WTC11 (cell line): ENCODE measurements around the gene LMOD2. TPM values are rescaled to one million over a fixed set of nuclear protein-coding genes. Genes with fewer than 3 reads are reported as not detected.

ENCODE experiments used
- ATAC-seq: fragments of 200-7000 bp; cut with Tn5 transposase; 2 replicates; pipeline ENCODE4 v1.10.0; 2021; ENCODE audit warnings: mild to moderate bottlenecking, moderate library complexity
- CTCF ChIA-PET: fragments of 300-600 bp; sonication (Branson Sonifier 250); formaldehyde crosslinking; loops from one replicate; lab custom pipeline; 2021; ENCODE audit warnings: antibody characterized with exemption; lab: Charles Lee
- POLR2A ChIA-PET: fragments of 350-600 bp; sonication (Branson Sonifier 250); formaldehyde crosslinking; loops from one replicate; lab custom pipeline; 2021; ENCODE audit warnings: antibody characterized with exemption; lab: Charles Lee
- DNase-seq: peaks from one replicate; pipeline ENCODE4 v3.0.0; 2021; ENCODE audit warnings: low spot score
- H3K27ac Mint-ChIP-seq: 2 replicates; pipeline ENCODE4 v1.8.0; 2021; ENCODE audit warnings: mixed read lengths
- H3K27me3 Mint-ChIP-seq: 2 replicates; pipeline ENCODE4 v1.8.0; 2021; ENCODE audit warnings: low read depth, mild to moderate bottlenecking, moderate library complexity, mixed read lengths
- H3K36me3 Mint-ChIP-seq: 2 replicates; pipeline ENCODE4 v1.8.0; 2021; ENCODE audit warnings: mixed read lengths
- H3K4me1 Mint-ChIP-seq: 2 replicates; pipeline ENCODE4 v1.8.0; 2022; ENCODE audit warnings: mixed read lengths
- H3K4me3 Mint-ChIP-seq: 2 replicates; pipeline ENCODE4 v1.8.0; 2021; ENCODE audit warnings: mild to moderate bottlenecking, moderate library complexity, mixed read lengths
- H3K9me3 Mint-ChIP-seq: 2 replicates; pipeline ENCODE4 v1.8.0; 2021; ENCODE audit warnings: mixed read lengths
- ATF1 ChIP-seq: sonication (generic); formaldehyde crosslinking; IDR thresholded peaks from 2 replicates; pipeline ENCODE4 v1.8.1; 2023; ENCODE audit warnings: mild to moderate bottlenecking, moderate library complexity, missing genetic modification reagents
- ESRRA ChIP-seq: sonication (generic); formaldehyde crosslinking; IDR thresholded peaks from 2 replicates; pipeline ENCODE4 v1.8.1; 2022; ENCODE audit warnings: mild to moderate bottlenecking, missing genetic modification reagents, borderline replicate concordance
- JAZF1 ChIP-seq: fragments of 250-450 bp; sonication (Bioruptor Pico); IDR thresholded peaks from 2 replicates; pipeline ENCODE4 v1.9.0; 2021; ENCODE audit warnings: moderate library complexity, mild to moderate bottlenecking, inconsistent platforms
- SOX15 ChIP-seq: fragments of 250-450 bp; sonication (Bioruptor Pico); IDR thresholded peaks from 2 replicates; pipeline ENCODE4 v1.9.0; 2021; ENCODE audit warnings: mild to moderate bottlenecking
- TEAD1 ChIP-seq: sonication (generic); formaldehyde crosslinking; IDR thresholded peaks from 2 replicates; pipeline ENCODE4 v1.8.0; 2022; ENCODE audit warnings: mild to moderate bottlenecking, missing genetic modification reagents
- ZNF121 ChIP-seq: sonication (generic); formaldehyde crosslinking; IDR thresholded peaks from 2 replicates; pipeline ENCODE4 v1.8.0; 2023; ENCODE audit warnings: missing genetic modification reagents
- total RNA-seq: library from RNA; stranded (reverse); gene quantifications from 3 replicates; pipeline ENCODE4 v1.2.3, GENCODE V29; 2021
- TF ChIP-seq, protein P1 (sequence below): fragments of 250-450 bp; sonication (Bioruptor Pico); IDR thresholded peaks from 2 replicates; pipeline ENCODE4 v1.9.0; 2021; ENCODE audit warnings: mild to moderate bottlenecking
- TF ChIP-seq, protein P2 (sequence below): sonication (generic); formaldehyde crosslinking; conservative IDR thresholded peaks from 2 replicates; pipeline ENCODE4 v1.8.1; 2022; ENCODE audit warnings: mild to moderate bottlenecking, missing genetic modification reagents
- TF ChIP-seq, protein P3 (sequence below): sonication (generic); formaldehyde crosslinking; IDR thresholded peaks from 2 replicates; pipeline ENCODE4 v1.8.1; 2023; ENCODE audit warnings: mild to moderate bottlenecking, moderate library complexity, missing genetic modification reagents
- TF ChIP-seq, protein P4 (sequence below): sonication (generic); formaldehyde crosslinking; IDR thresholded peaks from 2 replicates; pipeline ENCODE4 v1.8.1; 2022; ENCODE audit warnings: low read depth, mild to moderate bottlenecking, moderate library complexity, missing genetic modification reagents, borderline replicate concordance
- TF ChIP-seq, protein P5 (sequence below): sonication (generic); formaldehyde crosslinking; IDR thresholded peaks from 2 replicates; pipeline ENCODE4 v1.8.0; 2022; ENCODE audit warnings: mild to moderate bottlenecking, missing genetic modification reagents
- TF ChIP-seq, protein P6 (sequence below): fragments of 250-450 bp; sonication (Bioruptor Pico); conservative IDR thresholded peaks from 2 replicates; pipeline ENCODE4 v1.9.0; 2021; ENCODE audit warnings: mild to moderate bottlenecking
- TF ChIP-seq, protein P7 (sequence below): sonication (generic); formaldehyde crosslinking; IDR thresholded peaks from 2 replicates; pipeline ENCODE4 v1.8.0; 2023; ENCODE audit warnings: mild to moderate bottlenecking, missing genetic modification reagents
- TF ChIP-seq, protein P8 (sequence below): sonication (generic); formaldehyde crosslinking; IDR thresholded peaks from 2 replicates; pipeline ENCODE4 v1.8.0; 2023; ENCODE audit warnings: missing genetic modification reagents, mild to moderate bottlenecking, borderline replicate concordance
- TF ChIP-seq, protein P9 (sequence below): sonication (generic); formaldehyde crosslinking; IDR thresholded peaks from 2 replicates; pipeline ENCODE4 v1.8.1; 2022; ENCODE audit warnings: missing genetic modification reagents, borderline replicate concordance

Gene LMOD2
- total RNA-seq, 1 experiment from 2014 or later, result not detected

DNA sequence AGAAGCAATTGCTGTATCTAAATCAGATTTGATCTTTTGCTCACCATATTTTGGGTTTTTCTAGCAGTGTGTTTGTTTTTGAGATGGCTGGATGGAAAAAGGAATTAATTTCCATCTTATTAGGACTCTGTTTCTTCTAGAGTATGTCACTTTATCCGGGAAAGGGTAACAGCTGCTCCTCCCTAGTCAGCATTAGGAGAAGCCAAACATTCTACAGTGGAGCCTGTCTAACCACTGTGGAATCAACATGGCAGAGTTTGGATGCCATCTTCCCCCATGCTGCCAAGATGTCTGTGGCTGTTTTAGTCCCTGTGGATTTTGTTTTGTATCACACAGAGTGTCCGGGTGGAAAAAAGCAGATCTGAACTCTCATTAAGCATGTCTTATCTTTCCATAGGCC lies 16.0 kb upstream of the LMOD2 start:
- Mint-ChIP-seq H3K36me3 (no peaks in the 10 kb centered on the region), H3K9me3 (peaks cover 6% of the 10 kb centered on the region), H3K4me1 (peaks cover 31% of the 10 kb centered on the region), H3K4me3 (no peak overlapping the region), H3K27ac (no peak overlapping the region), H3K27me3 (no peaks in the 10 kb centered on the region)
- no peak for DNase-seq
- no peak for TF ChIP-seq ESRRA
- no peak for TF ChIP-seq SOX15 (CRISPR knock-in tag)
- TF ChIP-seq, protein P1, sequence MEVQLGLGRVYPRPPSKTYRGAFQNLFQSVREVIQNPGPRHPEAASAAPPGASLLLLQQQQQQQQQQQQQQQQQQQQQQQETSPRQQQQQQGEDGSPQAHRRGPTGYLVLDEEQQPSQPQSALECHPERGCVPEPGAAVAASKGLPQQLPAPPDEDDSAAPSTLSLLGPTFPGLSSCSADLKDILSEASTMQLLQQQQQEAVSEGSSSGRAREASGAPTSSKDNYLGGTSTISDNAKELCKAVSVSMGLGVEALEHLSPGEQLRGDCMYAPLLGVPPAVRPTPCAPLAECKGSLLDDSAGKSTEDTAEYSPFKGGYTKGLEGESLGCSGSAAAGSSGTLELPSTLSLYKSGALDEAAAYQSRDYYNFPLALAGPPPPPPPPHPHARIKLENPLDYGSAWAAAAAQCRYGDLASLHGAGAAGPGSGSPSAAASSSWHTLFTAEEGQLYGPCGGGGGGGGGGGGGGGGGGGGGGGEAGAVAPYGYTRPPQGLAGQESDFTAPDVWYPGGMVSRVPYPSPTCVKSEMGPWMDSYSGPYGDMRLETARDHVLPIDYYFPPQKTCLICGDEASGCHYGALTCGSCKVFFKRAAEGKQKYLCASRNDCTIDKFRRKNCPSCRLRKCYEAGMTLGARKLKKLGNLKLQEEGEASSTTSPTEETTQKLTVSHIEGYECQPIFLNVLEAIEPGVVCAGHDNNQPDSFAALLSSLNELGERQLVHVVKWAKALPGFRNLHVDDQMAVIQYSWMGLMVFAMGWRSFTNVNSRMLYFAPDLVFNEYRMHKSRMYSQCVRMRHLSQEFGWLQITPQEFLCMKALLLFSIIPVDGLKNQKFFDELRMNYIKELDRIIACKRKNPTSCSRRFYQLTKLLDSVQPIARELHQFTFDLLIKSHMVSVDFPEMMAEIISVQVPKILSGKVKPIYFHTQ, result no peak
- TF ChIP-seq, protein P2, sequence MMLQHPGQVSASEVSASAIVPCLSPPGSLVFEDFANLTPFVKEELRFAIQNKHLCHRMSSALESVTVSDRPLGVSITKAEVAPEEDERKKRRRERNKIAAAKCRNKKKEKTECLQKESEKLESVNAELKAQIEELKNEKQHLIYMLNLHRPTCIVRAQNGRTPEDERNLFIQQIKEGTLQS (CRISPR knock-in tag), result no peak
- TF ChIP-seq, protein P3, sequence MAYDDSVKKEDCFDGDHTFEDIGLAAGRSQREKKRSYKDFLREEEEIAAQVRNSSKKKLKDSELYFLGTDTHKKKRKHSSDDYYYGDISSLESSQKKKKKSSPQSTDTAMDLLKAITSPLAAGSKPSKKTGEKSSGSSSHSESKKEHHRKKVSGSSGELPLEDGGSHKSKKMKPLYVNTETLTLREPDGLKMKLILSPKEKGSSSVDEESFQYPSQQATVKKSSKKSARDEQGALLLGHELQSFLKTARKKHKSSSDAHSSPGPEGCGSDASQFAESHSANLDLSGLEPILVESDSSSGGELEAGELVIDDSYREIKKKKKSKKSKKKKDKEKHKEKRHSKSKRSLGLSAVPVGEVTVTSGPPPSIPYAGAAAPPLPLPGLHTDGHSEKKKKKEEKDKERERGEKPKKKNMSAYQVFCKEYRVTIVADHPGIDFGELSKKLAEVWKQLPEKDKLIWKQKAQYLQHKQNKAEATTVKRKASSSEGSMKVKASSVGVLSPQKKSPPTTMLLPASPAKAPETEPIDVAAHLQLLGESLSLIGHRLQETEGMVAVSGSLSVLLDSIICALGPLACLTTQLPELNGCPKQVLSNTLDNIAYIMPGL (CRISPR knock-in tag), result no peak
- no peak for TF ChIP-seq TEAD1
- TF ChIP-seq, protein P4, sequence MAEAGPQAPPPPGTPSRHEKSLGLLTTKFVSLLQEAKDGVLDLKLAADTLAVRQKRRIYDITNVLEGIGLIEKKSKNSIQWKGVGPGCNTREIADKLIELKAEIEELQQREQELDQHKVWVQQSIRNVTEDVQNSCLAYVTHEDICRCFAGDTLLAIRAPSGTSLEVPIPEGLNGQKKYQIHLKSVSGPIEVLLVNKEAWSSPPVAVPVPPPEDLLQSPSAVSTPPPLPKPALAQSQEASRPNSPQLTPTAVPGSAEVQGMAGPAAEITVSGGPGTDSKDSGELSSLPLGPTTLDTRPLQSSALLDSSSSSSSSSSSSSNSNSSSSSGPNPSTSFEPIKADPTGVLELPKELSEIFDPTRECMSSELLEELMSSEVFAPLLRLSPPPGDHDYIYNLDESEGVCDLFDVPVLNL (CRISPR knock-in tag), result no peak
- TF ChIP-seq, protein P5, sequence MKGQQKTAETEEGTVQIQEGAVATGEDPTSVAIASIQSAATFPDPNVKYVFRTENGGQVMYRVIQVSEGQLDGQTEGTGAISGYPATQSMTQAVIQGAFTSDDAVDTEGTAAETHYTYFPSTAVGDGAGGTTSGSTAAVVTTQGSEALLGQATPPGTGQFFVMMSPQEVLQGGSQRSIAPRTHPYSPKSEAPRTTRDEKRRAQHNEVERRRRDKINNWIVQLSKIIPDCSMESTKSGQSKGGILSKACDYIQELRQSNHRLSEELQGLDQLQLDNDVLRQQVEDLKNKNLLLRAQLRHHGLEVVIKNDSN, result no peak
- TF ChIP-seq, protein P6, sequence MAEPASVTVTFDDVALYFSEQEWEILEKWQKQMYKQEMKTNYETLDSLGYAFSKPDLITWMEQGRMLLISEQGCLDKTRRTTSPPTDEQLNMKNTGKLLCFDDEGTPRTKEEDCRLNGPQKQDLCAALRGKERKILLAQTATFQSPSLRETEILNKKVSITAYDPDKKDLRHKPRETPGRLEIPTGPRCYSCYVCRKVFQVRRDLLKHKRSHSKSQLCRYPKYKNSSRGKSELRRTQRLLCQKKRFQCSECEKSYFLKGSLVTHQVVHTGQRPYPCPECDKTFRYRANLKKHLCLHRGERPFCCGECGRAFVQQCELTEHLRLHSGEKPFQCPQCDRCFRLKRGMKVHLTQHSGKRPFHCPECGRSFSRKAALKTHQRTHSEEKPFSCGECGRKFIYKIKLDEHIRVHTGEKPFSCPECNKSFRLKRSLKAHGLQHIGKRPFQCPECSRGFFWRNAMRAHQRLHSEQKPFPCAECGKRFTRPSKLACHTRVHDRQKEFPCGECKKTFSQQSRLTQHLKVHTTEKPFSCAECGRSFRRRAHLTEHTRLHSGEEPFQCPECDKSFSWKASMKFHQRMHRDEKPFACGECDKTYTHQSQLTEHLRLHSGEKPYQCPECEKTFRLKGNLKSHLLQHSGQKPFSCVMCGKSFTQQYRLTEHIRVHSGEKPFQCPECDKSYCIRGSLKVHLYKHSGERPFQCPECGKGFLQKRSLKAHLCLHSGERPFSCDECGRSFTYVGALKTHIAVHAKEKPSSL (CRISPR knock-in tag), result no peak
- POLR2A ChIA-PET, result no interaction called here
- no peak for ATAC-seq
- CTCF ChIA-PET, result no interaction called here

DNA sequence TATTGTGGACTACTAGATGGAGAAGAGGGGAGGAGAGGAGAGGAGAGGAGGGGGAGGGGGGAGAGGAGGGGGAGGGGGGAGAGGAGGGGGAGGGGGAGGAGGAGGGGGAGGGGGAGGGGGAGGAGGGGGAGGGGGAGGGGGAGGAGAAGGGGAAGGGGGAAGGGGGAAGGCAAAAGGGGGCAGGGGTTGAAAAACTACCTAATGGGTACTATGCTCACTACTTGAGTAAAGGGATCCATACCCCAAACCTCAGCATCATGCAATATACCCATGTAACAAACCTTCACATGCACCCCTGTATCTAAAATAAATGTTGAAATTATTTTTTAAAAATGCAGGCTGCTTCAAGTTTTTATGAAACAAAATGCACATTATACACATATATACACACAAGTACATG lies 15.1 kb upstream of the LMOD2 start:
- no peak for ATAC-seq
- no peak for DNase-seq
- Mint-ChIP-seq H3K4me1 (peaks cover 38% of the 10 kb centered on the region), H3K9me3 (peaks cover 6% of the 10 kb centered on the region), H3K27ac (no peak overlapping the region), H3K27me3 (no peaks in the 10 kb centered on the region), H3K4me3 (no peak overlapping the region), H3K36me3 (no peaks in the 10 kb centered on the region)
- ChIA-PET POLR2A (no interaction called here), CTCF (no interaction called here)
- TF ChIP-seq, protein P7, sequence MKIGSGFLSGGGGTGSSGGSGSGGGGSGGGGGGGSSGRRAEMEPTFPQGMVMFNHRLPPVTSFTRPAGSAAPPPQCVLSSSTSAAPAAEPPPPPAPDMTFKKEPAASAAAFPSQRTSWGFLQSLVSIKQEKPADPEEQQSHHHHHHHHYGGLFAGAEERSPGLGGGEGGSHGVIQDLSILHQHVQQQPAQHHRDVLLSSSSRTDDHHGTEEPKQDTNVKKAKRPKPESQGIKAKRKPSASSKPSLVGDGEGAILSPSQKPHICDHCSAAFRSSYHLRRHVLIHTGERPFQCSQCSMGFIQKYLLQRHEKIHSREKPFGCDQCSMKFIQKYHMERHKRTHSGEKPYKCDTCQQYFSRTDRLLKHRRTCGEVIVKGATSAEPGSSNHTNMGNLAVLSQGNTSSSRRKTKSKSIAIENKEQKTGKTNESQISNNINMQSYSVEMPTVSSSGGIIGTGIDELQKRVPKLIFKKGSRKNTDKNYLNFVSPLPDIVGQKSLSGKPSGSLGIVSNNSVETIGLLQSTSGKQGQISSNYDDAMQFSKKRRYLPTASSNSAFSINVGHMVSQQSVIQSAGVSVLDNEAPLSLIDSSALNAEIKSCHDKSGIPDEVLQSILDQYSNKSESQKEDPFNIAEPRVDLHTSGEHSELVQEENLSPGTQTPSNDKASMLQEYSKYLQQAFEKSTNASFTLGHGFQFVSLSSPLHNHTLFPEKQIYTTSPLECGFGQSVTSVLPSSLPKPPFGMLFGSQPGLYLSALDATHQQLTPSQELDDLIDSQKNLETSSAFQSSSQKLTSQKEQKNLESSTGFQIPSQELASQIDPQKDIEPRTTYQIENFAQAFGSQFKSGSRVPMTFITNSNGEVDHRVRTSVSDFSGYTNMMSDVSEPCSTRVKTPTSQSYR (CRISPR knock-in tag), result no peak
- TF ChIP-seq, protein P5, result no peak
- TF ChIP-seq ZNF121 (CRISPR knock-in tag) (no peak), ATF1 (CRISPR knock-in tag) (no peak), JAZF1 (no peak)
- TF ChIP-seq, protein P8, sequence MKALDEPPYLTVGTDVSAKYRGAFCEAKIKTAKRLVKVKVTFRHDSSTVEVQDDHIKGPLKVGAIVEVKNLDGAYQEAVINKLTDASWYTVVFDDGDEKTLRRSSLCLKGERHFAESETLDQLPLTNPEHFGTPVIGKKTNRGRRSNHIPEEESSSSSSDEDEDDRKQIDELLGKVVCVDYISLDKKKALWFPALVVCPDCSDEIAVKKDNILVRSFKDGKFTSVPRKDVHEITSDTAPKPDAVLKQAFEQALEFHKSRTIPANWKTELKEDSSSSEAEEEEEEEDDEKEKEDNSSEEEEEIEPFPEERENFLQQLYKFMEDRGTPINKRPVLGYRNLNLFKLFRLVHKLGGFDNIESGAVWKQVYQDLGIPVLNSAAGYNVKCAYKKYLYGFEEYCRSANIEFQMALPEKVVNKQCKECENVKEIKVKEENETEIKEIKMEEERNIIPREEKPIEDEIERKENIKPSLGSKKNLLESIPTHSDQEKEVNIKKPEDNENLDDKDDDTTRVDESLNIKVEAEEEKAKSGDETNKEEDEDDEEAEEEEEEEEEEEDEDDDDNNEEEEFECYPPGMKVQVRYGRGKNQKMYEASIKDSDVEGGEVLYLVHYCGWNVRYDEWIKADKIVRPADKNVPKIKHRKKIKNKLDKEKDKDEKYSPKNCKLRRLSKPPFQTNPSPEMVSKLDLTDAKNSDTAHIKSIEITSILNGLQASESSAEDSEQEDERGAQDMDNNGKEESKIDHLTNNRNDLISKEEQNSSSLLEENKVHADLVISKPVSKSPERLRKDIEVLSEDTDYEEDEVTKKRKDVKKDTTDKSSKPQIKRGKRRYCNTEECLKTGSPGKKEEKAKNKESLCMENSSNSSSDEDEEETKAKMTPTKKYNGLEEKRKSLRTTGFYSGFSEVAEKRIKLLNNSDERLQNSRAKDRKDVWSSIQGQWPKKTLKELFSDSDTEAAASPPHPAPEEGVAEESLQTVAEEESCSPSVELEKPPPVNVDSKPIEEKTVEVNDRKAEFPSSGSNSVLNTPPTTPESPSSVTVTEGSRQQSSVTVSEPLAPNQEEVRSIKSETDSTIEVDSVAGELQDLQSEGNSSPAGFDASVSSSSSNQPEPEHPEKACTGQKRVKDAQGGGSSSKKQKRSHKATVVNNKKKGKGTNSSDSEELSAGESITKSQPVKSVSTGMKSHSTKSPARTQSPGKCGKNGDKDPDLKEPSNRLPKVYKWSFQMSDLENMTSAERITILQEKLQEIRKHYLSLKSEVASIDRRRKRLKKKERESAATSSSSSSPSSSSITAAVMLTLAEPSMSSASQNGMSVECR, result no peak
- TF ChIP-seq, protein P9, sequence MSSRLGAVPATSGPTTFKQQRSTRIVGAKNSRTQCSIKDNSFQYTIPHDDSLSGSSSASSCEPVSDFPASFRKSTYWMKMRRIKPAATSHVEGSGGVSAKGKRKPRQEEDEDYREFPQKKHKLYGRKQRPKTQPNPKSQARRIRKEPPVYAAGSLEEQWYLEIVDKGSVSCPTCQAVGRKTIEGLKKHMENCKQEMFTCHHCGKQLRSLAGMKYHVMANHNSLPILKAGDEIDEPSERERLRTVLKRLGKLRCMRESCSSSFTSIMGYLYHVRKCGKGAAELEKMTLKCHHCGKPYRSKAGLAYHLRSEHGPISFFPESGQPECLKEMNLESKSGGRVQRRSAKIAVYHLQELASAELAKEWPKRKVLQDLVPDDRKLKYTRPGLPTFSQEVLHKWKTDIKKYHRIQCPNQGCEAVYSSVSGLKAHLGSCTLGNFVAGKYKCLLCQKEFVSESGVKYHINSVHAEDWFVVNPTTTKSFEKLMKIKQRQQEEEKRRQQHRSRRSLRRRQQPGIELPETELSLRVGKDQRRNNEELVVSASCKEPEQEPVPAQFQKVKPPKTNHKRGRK (CRISPR knock-in tag), result no peak
